Stimulated activated CD4-positive, alpha-beta T cell treated with anti-CD3 and anti-CD28 coated beads, Interleukin-1b, Interleukin-23, amount 100 ng/mL, for 1 hour (primary cell): ENCODE measurements around the gene TYK2.
A peak's percentile ranks its signal among the peaks of the same experiment; 100 is the strongest.

ENCODE experiments used
- DNase-seq, 2 donors: peaks; one replicate each; pipeline ENCODE4 v3.0.0-alpha.2; 2020; ENCODE audit warnings: low read depth in 2 of 2

Gene TYK2

DNA sequence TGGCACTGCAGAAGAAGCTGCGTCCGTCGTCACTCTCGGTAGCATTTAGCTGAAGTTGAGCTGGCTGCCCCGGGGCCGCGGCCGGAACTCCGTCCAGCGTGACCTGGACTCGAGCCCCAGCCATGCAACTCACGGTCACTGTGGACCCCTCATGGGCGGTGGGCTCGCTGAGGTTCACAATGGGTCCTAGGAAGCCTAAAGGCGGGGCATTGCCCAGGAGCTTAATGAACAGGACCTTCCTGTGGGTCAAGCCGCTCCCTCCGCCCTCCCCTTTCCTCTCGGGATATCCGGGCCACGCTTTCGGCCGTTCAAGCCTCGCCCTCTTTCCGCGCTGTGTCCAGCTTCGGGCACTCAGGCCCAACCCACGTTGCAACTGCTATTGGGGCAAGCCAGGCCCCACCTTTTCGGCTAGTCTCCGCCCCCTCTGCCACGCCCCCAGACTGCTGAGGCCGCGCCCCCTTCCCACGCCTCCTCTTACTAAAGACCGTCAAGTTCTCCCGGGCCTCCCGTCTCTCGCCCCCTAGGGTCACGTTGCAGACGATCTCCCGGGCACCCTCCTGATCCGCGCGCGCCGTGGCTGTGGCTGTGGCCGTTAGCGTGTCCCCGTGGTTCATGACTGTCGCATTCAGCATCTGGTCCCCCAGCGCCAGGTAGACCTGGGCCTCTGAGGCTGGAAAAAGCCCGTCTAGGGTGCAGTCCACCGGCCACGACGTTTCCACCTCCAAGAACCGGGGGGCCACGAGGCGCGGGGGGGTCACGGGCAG lies 45.6 kb downstream of the TYK2 start:
- peak in 1 of 2 donors; percentile 26 for DNase-seq

DNA sequence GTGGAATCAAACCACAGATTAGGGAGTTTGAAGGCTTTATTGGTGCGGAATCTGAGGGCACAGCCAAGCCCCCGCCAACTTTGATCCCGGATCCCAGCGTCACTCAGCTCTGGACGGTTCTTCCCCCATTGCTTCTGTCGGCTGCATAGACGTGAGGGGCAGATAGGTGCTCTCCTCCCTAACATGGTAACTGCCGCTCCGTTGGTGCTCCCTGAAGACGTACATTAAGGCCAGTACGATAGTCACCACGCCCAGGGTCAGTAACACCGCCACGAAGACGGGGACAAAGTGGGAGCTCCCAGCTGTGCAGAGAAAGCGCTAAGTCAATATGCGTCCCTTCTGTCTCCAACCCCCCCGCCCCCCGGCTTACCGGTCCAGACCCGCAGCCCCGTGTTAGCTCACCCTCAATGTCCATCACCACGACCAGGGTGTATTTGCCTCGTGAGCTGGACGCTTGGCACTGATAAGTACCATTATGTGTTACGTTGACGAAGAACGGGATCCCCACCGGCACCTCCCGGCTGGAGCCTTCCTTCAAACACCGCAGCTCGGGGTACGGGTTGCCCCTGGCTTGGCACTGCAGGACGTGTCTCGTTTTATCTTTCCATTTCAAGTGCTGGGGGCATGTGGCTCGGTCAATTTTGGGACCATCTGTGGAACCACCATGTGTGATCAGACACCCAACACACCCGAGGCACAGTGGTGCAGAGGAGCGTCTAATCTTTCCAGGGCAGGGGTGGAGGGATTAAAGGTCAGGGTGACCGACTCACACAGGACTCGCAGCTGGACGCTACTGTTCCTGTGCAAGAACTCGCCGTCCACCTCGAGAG lies 46.4 kb downstream of the TYK2 start:
- DNase-seq, result no peak

DNA sequence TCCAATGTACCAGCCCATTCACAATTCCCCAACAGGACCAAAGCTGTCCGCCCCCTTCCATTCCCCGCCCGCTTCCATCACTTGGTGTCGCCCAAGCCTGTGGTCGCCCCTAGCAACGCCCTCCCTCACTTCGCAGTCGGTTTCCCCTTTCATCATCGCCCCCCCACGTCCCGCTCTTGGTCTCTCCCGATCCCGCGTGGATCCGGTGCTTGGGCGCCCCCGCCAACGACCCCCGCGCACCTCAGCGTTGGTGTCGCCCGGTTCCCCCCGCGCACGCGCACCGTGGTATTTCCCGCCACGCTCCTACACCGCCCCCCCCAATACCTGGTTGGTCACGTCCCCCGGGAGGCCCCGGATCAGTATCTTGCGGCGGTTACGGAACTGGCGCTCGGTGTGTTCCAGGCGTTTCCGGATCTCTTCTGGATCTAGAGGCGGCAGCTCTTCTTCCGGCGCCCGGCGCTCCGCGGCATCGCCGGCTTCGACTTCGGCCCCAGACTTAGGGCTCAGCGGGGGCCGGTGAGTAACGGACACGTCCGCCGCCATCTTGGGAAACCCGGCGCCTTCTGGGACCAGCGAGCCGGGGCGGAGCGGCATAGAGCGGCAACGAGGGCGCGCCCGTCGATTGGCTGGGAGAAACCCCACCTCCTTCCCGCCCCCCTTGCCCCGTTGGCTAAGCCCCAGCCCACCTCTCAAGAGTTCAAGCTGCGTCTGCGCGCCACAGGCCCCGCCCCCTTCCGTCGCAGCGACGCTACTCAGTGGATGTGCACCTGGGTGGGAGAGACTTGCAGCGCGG lies 47.2 kb downstream of the TYK2 start, which contains the start of gene RAVER1:
Gene RAVER1, minus strand, starts transcription at position 565 of the 793 bp plus-strand sequence. Its CDS starts 22 bp downstream, at position 543.
- DNase-seq, result peak; percentile 97

DNA sequence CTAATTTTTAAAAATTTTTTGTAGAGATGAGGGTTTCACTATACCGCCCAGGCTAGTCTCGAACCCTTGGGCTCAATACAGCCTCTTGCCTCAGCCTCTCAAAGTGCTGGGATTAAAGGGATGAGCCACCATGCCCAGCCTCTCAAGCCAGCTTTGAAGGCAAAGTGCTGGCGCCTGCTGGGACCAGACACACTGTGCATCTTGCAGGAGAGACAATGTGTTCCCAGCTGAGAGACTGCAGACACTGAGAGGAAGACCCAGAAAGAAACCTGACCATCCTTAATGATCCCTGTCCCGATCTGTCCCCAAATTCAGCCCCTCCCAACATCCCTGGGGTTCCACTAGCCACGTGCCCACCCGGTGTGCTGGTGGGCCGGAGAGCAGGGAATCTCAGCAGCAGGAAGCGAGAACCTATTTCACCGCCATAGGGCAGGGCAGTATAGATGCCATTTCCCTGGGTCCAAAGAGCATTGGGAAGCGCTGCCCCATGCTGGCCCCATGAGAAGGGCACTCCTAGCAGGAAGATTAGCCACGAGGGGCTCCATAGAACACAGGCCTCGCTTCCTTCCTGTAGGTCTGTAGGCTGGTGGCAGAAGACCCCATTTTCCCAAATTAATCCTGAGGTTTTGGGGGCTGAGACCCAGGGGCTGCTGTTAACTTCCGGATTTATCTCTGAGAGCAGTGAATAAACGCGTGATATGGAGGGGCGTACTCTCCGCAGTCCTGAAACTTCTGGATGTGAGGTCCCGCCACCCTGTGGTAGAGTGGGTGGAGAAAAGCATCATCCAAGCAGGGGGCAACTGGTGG lies 48.0 kb downstream of the TYK2 start:
- DNase-seq, result no peak

DNA sequence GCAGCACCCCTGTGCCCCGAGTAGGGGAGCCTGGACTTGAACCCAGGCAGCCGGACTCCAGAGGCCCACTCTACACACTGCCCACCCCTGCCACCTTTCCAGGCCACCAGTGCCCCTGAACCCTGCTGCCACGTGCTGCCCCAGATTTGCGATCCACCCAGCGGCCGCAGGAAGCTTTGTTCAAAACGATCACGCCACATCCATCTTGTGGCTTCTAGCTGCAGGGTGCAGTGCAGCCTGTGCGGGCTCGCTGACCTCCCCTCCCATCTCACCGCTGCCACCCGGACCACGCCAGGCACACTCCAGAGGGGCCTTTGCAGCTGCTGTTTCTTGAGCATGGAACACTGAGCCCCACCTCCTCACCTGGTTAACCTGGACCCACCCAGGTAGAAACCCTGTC lies 50.8 kb downstream of the TYK2 start:
- no peak for DNase-seq

DNA sequence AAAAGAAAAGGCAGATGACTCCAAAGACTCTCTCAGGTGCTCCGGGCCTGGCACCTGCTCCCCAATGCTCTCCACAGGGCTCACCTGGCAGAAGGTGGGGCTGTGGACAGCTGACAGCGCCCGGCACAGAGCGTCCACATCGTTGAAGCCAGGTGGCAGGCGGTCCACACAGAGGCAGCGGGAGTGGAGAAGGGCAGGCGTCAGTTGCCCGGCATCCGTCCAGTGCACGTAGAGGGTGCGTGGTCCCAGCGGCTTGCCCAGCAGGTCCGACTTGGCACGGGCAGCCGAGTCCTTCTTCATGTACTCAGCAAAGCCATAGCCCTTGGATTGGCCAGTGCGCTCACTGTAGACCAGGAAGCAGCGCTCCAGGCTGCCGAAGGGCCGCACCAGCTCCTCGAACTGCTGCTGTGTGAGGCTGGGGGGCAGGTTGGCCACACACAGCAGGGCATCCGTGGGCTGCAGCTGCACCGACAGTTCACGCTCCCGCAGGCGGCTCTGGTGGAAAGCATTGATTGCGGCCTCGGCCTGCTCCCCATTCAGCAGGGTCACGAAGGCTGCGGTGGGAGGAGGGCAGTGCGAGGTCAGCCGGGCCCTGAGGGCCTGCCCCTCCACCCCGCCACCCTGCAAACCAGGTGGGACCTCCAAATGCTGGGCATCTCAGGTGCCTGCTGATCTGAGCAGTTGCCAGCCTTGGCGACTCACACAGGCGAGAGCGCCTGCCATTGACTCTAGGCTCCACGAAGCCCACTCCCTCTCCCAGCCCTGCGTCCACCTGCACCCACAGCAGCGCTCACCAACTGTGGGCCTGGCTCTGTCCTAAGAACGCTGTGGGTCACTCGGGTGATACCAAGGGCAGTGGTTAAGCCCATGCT lies 51.6 kb downstream of the TYK2 start:
- no peak for DNase-seq

DNA sequence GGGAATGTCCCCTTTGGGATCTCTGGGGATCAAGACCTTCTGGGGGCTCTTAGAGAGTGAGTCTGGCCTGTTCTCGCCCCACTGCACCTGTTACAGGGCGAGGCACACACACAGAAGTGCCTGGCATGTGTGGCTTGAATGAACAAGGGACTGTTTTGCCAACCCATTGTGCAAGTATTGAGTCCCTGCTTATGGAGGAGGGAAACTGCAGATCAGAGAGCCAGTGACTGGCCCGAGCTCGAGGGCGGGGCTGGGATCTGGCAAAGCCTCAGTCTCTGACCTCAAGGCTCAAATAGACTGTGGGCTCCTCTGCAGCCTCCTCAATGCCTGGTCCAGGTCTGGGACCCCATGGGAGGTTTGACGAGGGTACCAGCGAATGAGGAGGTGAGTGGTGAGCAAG lies 52.6 kb downstream of the TYK2 start:
- DNase-seq, result no peak

DNA sequence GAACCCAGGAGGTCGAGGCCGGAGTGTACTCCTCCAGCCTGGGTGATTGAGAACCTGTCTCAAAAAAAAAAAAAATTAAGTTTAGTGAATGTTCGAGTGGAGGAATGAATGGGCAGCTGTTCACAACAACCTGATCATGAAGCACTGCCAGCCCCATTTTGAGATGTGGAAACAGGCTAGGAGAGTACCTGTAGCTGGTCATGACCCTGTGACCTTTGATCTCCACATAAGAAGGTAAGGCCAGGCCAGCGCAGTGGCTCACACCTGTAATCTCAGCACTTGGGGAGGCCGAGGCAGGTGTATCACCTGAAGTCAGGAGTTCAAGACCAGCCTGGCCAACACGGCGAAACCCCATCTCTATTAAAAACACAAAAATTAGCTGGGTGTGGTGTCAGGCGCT lies 54.6 kb downstream of the TYK2 start:
- DNase-seq, result no peak

DNA sequence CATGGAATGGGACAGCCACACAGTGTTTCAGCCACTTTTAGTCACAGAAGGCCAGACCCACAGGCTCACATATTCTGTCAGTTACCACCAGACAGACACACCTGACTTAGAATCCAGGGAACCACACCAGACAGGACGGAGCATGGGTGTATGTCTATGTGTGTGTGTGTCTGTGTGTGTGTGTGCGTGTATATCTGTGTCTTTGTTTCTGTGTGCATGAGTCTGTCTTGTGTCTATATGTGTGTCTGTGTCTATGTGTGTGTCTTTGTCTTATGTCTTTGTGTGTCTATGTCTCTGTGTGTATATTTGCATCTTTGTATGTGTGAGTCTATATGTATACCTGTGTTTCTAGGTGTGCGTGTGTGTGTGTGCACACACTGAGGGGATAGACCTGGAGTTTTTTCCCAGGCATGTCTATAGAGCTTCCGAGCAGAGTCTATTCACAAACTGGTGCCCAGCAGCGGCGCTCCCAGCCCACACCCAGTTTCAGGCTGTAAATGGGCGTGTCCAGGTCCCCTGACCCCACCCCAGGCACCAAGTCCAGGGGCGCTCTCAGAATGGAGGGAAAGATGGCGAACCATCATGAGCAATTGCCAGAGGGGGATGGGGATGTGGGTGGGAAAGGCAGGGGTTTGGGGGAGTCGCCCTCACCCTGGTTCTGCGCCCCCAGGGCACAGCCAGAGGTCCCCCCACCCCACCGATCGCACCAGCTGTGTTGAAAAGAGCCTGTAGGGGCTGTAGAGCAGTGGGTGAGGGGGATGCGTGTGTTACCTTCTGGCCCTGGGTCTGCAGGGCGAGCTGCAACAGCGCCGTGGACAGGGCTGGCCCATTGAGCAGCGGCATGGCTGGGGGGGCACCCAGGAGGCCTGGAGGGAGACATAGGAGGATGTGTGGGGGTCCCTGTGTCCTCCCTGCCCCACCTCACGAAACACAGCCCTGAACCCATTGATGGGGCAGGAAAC lies 58.2 kb downstream of the TYK2 start:
- DNase-seq, result no peak

DNA sequence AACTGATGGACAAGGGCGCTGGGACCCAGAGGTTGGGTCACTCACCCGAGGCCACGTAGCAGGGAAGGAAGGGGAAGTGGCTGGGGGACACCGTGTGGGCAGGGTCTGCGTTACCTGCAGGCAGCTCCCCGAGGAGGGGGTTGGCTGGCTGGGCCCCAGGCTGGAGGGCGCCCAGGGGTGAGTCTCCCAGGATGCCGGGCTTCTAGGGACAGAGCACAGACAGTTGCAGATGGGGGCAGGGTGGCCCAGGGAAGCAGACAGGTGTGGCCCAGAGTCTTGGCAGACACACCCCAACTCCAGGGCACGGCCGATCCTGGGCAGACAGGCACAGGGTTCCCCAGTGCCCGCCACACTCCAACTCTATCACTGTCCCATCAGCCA lies 59.0 kb downstream of the TYK2 start:
- DNase-seq, result no peak

DNA sequence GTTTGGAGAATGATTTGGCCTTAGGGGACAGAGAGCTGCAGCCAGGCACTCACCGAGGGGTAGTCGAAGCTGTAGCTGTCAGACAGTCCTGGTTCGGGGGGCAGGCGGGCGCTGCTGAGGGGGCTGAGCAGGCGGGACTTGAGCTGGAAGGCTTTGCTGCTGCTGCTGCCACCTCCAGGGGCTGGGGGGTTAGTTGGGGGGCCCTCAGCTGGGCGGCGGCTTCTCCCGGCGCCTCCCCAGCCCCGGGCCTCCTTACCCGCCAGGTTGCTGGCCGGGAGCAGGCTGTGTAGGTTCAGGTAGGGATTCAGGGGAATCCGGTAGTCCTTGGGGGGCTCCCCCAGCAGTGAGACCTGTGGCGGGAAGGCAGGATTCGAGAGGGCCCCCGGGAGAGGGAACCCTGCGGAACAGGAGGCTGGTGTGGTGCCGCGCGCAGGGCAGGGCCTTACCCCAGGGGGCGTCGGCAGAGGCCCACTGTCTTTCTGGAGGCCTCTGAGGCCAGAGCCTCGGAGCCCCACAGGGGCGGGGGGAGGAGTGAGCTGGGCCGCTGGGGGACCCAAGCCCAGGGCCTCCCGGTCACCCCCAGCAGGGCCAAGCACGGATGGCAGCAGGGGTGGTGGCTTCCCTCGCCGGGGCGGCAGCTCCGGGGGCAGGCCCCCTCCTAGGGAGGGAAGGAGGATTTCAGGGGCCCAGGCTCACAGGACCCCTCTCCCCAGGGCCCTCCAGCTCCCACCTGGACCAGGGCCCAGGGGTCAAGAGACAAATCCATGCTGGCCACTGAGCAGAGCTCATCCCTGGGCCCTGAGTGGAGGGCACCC lies 59.6 kb downstream of the TYK2 start:
- DNase-seq, result no peak

DNA sequence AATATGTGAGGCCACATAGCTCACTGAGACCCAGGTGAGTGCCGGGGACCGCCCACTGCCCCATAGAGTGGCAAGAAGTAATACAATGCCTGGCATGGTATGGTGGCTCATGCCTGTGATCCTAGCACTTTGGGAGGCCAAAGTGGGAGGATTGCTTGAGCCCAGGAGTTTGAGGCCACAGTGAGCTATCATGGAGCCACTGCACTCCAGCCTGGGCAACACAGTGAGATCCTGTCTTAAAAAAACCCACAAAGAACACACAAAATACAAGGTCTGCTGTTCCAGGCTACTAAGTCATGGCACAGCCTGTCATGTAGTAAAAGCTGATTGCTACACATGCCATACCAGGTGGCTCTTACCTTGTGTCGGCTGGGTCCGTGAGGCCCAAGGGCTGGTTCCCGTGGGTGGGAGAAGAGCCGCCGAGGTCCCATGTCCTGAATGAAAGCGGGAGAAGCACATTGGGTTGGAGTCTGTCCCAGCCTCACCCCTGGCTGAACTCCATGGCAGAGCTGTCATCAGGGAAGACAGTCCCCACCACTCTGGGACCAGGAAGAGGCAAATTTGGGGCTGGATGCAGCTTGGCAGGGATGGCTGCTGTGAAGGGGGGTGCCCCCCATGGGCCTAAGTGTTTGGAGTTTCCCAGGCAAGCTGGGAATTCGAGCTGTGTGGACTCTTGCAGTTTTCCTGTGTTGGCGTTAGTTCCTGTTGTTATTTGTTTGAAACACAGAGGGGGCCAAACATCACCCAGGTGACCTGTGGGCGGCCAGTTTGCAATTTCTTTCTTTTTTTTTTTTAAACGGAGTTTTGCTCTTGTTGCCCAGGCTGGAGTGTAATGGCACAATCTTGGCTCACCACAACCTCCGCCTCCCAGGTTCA lies 61.3 kb downstream of the TYK2 start:
- no peak for DNase-seq

DNA sequence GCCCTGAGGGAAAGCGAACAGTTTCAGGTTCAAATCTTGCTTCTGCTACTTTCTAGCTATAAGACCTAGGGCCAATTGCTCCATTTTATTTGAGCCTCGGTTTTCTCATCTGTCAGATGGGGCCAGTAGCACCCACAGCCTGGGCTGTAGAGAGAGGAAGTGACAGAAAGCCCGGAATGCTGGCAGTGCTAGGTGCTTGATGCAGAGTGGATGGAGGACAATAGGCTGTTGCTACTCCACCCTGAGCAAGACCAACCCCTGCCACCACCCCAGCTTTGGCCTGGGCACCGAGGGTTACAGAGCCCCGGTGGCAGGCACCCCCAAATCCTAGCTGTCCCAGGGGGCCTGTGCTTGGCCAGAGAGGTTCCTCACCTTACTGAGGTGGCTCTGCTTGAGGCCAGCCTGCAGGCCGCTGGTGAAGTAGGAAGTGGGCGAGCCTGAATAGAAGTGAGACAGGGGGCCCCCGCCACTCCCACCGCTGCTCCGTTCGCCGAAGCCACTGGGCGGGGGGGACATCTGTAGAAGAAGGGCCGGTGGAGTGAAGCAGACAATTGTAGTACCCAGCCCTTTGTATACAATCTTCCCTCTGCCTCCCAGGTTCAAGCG lies 62.4 kb downstream of the TYK2 start:
- DNase-seq, result no peak

DNA sequence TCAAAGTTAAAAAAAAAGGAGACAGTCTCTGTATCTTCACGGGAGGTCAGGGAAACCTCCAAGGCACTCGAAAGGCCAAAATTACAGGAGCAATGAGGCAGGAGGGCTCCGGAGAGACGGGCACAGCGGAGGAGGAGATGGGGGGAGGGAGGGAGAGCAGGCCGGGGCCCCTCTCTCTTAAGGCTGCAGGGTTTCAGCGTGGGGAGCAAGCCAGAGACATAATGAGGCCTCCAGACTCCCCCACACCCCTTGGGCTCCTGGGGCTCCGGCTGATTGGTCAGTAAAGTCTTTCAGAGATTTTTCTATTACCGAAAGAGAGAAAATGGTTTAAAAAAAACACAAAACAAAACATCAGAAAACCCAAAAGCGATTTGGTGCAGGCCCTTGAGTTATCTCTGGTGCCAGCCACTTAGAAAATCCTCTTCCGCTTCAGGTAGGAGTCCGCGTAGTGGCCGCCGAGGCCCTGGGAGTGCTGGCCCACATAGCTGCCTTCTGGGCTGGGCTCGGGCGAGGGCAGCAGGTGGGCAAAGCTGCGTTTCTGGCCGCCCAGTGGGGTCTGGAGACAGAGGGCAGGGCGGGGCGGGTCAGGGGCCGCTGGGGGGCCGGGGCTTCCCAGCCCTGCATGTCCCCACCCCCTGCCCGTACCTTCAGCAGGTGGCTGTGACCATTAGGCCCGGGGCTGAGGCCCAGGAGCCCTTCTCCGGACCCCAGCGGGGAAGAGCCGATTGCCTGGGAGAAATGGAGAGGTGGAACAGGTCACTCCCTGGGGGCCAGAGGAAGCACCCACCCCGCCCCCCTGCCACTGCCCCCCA lies 63.1 kb downstream of the TYK2 start:
- no peak for DNase-seq

DNA sequence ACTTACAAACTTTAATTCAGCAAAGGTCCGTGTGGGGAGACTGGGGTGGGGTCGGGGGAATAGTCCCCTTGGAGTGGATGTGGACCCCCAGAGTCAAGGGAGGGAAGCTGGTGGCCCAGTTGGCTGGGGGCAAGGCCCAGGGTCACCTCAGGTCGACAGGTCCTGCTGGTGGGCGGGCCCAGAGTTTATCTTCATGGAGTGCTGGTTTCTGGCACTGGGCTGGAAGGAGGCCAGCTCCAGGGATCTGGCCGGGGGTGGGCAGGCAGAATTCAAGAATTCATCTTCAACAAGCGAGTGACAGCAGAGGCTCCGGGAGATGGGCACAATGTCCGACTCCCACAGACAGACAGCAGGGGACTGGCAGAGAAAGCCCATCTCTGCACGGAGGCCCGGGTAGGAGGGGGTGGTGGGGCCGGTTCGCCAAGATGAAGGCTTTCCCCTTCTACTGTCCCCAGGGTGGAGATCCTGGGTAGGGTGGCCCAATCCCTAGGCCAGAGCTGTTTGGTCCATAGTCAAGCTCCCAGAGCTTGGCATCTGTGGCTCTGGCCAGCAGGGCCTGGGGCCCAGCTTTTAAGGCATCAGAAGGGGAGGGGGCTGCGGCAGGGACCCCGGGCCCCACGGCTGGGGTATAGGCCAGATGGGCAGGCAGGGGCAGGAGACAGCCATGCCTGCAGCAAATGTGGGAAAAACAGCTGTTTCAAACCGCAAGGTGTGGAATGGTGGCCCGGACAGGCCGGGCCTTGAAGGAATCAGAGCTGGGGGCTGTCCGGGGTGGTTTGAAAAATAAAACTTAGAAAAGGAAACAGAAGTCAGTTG lies 63.9 kb downstream of the TYK2 start:
- DNase-seq, result no peak
